GM10266 (cell line): ENCODE data around the gene AGR3.

Experiments
- DNase-seq: peaks from one replicate; pipeline ENCODE4 v3.0.0; 2012; ENCODE audit errors: extremely low spot score
- TF ChIP-seq, protein P1 (sequence below): IDR thresholded peaks from 2 replicates; pipeline ENCODE4 v1.5.1; 2012; ENCODE audit warnings: mild to moderate bottlenecking, low read depth; ENCODE audit not compliant: control insufficient read depth, insufficient read depth; ENCODE audit errors: missing control alignments

AGR3 gene

DNA sequence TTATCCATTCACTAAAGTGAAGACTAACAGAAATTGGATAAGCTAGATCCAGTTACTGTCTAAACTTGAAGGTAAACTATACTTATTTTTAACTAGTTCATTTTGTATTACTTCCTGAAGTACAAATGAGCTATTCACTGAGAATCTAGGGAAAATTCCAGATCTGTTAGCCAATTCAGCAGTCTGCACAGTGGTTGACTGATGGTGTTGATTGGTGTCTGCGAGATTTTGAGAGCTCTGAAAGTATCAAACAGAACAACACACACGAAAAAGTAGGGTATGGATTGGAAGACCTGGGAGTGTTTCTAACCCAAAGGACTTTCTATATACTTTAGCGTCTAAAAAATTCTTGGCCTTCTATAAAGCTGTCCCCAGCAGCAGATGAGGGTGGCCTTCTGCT is 43.4 kb downstream of the AGR3 start:
- no peak for DNase-seq
- TF ChIP-seq, protein P1, sequence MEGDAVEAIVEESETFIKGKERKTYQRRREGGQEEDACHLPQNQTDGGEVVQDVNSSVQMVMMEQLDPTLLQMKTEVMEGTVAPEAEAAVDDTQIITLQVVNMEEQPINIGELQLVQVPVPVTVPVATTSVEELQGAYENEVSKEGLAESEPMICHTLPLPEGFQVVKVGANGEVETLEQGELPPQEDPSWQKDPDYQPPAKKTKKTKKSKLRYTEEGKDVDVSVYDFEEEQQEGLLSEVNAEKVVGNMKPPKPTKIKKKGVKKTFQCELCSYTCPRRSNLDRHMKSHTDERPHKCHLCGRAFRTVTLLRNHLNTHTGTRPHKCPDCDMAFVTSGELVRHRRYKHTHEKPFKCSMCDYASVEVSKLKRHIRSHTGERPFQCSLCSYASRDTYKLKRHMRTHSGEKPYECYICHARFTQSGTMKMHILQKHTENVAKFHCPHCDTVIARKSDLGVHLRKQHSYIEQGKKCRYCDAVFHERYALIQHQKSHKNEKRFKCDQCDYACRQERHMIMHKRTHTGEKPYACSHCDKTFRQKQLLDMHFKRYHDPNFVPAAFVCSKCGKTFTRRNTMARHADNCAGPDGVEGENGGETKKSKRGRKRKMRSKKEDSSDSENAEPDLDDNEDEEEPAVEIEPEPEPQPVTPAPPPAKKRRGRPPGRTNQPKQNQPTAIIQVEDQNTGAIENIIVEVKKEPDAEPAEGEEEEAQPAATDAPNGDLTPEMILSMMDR = no peak

DNA sequence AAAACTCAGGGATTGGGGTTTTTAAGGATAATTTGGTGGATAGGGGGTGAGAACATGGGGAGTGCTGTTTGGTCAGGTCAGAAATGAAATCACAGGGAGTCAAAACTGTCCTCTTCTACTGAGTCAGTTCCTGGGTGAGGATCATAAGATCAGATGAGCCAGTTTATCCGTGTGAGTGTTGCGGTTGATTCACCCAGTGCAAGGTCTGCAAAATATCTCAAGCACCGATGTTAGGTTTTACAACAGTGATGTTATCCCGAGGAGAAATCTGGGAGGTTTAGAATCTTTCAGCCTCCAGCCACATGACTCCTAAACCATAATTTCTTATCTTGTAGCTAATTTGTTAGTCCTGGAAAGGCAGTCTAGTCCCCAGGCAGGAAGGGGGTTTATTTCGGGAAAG is 45.3 kb downstream of the AGR3 start:
- no peak for DNase-seq
- TF ChIP-seq, protein P1 = no peak

DNA sequence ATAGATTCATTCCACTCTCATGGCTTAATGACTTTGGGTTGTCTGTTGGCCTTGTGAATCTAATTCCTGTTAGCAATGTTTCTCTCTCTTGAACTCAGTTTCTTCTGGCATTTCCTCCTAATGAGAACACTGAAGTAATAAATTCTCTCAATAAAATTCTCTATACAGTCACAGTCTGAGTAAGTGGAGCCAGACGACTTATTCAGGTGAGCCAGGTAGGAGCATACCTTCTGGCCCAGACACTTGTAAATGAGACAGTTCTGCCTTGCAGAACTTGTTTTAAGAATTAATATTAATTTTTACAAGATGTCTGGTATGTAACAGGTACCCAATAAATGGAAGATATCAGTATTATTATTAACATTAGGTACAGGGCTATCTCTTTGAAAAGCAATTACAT is 48.4 kb downstream of the AGR3 start:
- DNase-seq = no peak
- TF ChIP-seq, protein P1 = no peak

DNA sequence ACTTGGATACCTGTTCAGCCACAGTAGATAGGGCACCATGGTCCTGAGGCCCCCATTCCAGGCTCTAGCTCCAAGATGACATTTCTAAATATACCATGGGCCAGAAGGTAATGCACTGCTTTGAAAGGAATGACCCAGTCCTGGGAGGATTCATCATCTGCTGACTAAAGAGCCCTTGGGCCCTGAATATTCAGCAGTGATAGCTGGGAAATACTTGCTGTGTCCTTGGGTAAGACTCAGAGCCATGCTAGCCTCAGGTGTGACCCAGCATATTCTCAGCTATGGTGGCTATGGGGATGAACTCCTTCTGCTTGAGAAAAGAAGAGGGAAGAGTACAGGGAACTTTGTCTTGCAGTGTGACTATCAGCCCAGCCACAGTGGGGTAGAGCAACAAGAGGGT is 55.7 kb downstream of the AGR3 start:
- no peak for DNase-seq
- TF ChIP-seq, protein P1 = no peak

DNA sequence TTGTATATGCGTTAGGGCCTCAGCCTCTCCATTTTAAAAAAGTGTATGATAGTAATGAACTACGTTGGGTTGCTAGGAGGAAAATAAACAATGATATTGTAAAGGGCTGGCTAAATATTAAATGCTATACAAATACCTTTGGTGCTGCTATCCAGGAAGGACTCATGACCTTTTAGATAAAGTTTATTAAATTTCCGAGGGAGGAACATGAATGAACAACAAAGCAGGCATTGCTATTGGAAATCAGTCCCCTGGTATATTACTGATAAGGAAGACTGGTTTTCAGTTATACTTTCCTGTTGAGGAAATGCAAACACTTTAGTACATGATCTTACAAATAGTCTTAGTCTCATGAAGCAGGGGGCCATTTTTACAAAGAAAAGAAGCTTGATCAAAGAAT is 59.8 kb downstream of the AGR3 start:
- no peak for DNase-seq
- TF ChIP-seq, protein P1 = no peak

DNA sequence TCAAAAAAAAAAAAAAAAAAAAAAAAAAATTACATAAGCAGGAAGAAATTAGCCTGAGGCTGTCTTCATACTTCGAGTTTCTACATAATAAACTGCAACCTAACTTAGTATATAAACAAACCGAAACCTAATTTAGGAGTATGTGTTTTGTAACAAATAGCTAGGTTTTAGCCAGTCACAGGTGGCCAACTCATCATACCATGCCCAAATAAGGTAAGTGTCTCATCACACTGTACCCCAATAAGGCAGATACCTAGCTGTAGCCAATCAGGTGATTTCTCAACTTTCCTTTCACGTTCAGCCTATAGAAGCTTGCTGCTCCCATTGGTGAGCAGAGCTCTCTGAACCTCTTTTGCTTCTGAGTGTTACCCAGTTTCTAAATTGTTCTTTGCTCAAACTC is 63.1 kb downstream of the AGR3 start:
- TF ChIP-seq, protein P1 = no peak
- DNase-seq = no peak

DNA sequence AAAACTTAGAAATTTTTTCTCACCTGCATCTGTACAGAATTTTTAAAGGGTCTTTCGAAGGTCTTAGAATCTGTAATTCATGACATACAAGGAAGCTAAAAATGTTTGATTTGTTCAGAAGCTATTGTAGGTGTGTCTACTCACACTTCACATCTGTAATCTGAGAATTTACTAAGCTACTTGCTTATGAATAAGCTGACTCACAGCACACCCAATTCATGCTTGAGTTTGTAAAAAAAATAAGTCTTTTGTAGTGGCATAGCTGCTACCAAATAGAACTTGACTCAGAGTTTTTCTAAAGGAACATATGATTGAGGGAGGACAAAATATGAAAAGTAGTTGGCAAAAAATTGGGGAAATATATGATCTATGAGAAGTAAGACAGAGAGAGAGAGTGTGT is 64.2 kb downstream of the AGR3 start:
- TF ChIP-seq, protein P1 = no peak
- no peak for DNase-seq
